Measurements from ENCODE around the gene GABRR3.

Gene GABRR3

DNA sequence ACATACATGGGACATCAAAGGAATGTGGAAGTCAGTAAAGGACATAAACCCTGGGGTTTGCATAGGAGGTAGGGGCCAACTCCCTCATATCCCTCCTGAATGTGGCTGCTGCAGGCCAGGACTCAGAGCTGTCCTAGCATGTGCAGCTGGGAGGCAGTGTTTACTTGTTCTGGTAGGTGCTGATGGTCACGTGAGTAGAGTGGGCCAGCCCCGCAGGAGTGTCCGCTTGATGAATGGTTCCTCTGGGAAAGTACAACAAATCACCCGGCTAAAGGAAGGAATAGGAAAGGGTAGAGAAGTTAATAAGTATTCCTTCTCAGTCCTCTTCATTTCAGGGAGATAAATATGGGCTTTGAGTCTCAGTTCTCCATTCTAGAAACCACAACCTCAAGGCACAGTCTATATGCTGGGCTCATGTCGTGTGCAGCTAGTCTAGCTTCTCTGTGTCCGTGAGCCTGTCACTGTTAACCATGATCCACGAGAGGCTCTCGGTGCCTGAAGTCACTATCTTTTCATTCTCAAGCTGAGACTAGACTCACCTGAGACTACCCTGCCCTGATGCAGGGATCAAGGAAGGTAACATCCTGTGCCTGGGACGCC, 80.8 kb downstream of the GABRR3 start:
- DNase-seq, result no peak

GRCh38 chr3:97952872-97953271, 82.2 kb downstream of the GABRR3 start:
- no peak for DNase-seq

GRCh38 chr3:97952280-97952679, 82.8 kb downstream of the GABRR3 start:
- no peak for DNase-seq

GRCh38 chr3:97950360-97950759, 84.8 kb downstream of the GABRR3 start:
- no peak for DNase-seq

- DNase-seq, result no peak
These were observed 85.4 kb downstream of the GABRR3 start for GRCh38 chr3:97949743-97950142.

DNA sequence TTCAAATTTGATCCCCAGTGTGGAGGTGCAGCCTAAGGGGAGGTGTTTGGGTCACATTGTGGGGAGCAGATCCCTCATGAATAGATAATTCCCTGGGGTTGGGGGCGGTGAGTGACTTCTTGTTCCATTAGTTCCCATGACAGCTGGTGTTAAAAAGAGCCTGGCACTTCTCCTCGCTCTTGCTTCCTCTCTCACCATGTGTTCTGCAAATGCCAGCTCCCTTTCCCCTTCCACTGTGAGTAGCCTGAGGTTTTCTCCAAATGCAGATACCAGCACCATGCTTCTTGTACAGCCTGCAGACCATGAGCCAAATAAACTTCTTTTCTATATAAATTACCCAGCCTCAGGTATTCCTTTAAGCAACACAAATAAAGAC, 86.0 kb downstream of the GABRR3 start:
- DNase-seq, result no peak

DNA sequence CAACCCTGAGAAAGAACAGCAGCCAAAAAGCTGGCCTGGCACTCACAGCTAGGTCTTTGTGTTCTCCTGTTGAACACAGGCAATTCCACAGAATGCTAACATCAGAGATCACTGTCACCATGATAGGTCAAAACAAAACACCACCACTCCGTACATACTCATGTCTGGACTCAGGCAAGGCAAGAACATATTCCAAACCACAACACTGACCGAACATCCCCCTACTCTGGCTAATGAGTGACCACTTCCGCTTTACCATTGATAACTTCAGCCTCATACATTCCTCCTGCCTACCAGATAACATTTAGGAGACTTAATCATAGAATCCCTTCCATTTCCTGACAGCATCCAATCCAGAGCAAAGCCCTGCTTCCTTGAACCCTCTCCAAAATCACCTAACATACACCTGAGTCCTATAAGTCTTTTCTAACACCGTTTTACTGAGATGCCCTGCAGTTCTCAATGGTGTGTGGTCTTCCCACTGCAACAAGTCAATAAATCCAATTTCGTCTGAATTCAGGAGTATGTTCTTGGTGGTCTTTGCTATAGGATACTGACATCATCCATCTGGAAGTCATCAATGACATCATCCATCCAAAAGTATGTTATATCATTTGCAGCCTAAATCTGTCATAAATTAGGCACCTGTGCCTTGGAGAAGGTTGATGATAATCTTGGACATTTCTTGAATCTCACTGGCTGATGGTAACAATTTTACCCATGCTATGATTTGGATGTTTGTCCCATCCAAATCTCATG, 86.6 kb downstream of the GABRR3 start:
- DNase-seq, result no peak

GRCh38 chr3:97942801-97943546, 92.1 kb downstream of the GABRR3 start:
- no peak for DNase-seq

GRCh38 chr3:97940034-97940433, 95.1 kb downstream of the GABRR3 start:
- no peak for DNase-seq

- DNase-seq, result no peak
These were observed 95.7 kb downstream of the GABRR3 start for GRCh38 chr3:97939401-97939800.

DNA sequence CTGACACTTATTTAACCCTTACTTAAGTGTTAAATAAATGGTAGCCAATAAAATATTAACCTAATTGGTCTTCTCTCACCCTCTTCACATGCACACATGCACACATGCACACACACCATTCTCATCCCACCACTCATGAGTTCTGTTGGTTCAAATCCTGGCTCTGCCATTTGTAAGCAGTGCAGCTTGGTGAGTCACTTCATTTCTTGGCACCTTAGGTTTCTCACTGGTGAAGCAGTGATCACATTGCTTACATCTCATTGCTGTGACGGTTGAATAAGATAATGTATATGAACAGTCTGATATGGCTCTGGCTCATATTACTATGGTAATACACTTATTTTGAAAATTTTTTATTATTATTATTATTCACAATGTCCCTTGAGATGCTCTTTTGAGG, 96.7 kb downstream of the GABRR3 start:
- no peak for DNase-seq

DNA sequence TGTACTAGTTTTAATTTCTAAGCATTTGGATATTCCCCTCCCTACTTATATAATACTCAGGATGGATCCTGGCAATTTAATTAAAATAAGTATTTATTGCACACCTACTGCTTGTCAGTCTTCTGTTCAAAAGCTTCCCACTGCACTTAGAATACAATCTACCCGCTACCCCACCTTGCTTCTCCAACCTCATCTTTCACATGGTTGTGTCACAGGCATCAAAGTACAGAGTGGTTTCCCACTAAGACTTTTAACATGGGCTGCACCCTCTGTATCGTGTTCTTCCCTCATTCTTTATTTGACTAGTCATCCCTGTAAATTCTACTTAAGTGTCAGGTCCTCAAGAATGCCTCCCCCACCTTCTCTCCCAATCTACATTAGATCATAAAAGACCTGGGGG, 97.9 kb downstream of the GABRR3 start:
- no peak for DNase-seq

DNA sequence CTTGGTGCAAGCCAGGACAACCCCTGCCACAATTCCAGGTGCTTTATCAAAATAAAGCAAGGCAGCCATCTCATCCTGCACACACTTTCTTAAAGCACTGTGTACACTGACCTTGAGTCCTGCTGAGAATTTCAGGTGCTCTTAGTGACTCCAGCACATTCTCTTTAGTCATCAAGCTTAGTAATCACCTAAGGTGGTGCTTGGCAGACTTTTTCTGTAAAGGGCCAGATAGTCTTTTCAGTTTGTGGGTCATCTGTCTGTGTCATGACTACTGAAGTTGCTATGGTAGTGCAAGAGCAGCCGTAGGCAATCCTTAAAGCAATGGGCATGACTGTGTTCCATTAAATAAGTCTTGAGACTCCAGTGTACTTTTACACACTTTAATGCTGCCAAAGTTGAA, 99.3 kb downstream of the GABRR3 start:
- no peak for DNase-seq
